ENCODE measurements around the gene MCF2L2.
A peak's percentile ranks its signal among the peaks of the same experiment; 100 is the strongest.

Gene MCF2L2

DNA sequence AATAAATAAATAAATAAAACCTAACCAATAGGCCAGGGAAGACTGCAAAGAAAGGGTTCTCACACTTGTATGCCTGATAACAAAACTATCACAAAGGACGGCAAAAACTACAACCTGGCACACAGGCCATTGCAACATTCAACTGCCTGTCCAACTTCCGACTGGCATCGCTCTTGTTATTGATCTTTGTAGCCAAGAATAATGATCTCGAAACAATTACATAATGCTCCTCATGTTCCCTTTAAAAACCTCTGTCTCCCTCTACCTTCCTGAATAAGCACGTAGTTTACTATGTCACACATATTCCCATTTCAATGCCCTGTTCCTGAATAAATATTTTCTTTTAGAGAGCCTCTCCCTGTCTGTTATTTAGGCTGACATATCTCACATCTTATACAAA is 101.1 kb downstream of the MCF2L2 start:
- no peak for DNase-seq (ENCODE audit: low spot score)

GRCh38 chr3:183324083-183324482 is 104.3 kb downstream of the MCF2L2 start:
- no peak for DNase-seq (ENCODE audit: low spot score)

GRCh38 chr3:183319371-183319770 is 109.0 kb downstream of the MCF2L2 start:
- no peak for DNase-seq (ENCODE audit: low spot score)

- DNase-seq (ENCODE audit: low spot score), result no peak
Observed at GRCh38 chr3:183318877-183319276, 109.5 kb downstream of the MCF2L2 start.

DNA sequence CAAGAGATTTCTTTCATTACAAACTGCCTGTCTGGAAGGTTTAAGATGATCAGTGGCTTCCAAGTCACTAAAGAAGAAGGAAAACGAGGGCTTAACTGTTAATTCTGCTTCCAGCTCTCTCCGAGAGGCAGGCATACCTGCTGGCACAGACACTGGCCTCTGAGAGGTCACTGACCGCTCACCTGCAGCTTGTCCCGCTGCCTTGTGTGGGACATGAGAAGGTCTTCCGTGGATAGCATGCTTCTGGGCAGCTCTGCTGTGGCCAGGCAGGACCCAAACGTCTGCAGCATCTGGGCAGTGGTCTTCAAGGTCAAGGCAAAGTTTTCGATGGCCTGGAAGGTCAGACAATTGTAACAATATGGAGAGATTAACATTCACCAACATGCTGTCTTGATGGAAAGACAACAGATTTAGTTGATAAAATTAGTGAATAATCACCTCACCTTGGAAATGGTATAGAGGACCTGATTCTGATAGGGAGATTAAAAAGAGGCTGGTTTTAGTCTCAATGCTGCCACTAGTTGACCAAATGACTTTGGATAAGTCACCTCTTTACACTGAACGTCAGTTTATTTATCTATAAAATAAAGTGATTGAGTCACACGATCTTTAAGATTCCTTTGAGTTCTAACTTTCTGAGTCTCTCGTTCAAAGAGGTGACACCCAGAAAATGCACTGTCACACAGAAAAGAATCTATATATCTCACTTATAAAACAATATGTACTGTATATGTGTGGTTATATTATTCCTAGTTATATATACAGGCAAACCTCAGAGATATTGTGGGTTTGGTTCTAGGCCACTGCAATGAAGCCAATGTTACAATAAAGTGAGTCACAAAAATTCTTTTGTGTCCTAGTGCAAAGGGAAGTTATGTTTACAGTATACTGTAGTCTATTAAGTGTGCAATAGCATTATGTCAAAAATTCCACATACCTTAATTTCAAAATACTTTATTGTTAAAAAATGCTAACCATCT is 110.2 kb downstream of the MCF2L2 start:
- no peak for DNase-seq (ENCODE audit: low spot score)

GRCh38 chr3:183317271-183317670 is 111.1 kb downstream of the MCF2L2 start:
- no peak for DNase-seq (ENCODE audit: low spot score)

- no peak for DNase-seq (ENCODE audit: low spot score)
Observed at GRCh38 chr3:183315739-183316138, 112.7 kb downstream of the MCF2L2 start.

DNA sequence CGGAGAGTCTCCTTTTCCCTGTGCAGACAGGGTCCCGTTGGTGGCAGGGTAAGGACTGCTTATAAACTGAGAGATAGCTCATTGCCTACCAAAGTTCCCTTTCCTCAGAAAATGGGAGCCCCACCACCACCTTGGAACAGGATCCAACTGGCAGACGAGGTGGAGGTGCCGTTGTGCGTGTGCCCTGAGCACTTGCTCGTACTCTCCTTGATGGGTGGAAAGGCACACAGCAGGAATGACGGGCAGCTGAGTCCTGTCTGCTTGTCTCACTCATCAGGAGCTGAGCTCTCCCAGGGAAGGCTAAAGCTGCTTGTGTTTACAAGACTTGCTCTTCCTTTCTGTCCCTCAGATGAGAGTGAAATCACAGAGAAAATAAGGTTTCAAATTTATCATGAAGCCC is 114.7 kb downstream of the MCF2L2 start:
- no peak for DNase-seq (ENCODE audit: low spot score)

DNA sequence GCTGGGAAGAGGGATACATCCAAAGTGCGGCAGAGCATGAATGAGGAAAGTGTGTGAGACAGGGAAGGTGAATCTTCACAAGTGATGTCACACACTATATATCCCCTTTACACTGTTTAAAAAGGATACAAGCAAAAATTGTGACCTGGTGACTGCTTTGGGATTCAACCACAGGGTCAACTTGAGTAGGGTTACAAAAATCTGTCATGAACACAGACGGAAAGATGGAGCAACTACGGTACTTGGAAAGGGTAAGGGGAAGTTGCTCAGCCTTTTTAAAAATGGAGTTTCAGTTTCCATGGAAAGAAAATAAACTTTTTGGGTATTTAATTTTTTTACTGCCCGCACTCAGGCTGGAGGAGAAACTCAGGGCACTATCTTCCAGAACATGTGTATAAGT is 115.1 kb downstream of the MCF2L2 start:
- no peak for DNase-seq (ENCODE audit: low spot score)

- DNase-seq (ENCODE audit: low spot score), result no peak
Observed at GRCh38 chr3:183312433-183312832, 116.0 kb downstream of the MCF2L2 start.

DNA sequence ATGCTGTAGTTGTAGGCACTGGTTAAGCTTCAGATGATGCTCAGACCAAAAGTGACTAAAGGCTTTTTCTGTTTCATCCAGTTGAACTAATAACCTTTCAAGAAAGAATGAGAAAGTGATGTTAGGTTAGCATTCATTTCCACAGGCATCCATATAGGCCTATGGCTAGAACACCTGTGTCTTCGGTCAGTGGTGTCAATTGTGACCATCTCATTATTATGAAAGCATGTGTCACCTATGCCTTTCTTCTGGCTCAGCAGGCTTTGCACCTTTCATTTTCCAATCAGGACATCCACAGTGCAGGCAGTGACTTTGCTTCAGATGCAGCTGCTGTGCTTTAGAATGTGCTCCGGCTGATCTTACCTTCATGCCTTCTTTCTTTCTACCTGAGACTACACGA is 117.5 kb downstream of the MCF2L2 start:
- DNase-seq (ENCODE audit: low spot score), result no peak

- DNase-seq (ENCODE audit: low spot score), result no peak
Observed at GRCh38 chr3:183309276-183309675, 119.1 kb downstream of the MCF2L2 start.

DNA sequence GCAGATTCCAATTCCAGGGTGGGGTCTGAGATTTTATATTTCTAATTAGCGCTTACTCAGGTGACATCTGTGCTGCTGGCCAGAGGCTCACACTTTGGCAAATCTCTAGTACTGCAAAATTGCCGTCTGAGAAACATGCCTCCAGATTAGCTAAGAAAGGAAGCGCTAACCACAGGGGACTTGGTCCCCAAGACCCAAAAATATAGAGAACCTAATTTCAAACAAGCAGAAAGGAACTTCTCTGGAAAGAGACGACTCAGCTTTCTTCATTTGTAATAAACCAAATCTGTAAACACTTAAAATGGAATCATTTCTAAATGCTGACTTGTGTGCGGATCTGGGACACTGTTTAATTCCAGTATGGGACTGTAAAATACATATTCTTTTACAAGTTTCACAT is 119.7 kb downstream of the MCF2L2 start:
- DNase-seq (ENCODE audit: low spot score), result no peak

GRCh38 chr3:183307749-183308148 is 120.7 kb downstream of the MCF2L2 start:
- DNase-seq (ENCODE audit: low spot score), result no peak

GRCh38 chr3:183306798-183307671 is 121.4 kb downstream of the MCF2L2 start:
- no peak for DNase-seq (ENCODE audit: low spot score)

GRCh38 chr3:183303690-183304089 is 124.7 kb downstream of the MCF2L2 start:
- no peak for DNase-seq (ENCODE audit: low spot score)

DNA sequence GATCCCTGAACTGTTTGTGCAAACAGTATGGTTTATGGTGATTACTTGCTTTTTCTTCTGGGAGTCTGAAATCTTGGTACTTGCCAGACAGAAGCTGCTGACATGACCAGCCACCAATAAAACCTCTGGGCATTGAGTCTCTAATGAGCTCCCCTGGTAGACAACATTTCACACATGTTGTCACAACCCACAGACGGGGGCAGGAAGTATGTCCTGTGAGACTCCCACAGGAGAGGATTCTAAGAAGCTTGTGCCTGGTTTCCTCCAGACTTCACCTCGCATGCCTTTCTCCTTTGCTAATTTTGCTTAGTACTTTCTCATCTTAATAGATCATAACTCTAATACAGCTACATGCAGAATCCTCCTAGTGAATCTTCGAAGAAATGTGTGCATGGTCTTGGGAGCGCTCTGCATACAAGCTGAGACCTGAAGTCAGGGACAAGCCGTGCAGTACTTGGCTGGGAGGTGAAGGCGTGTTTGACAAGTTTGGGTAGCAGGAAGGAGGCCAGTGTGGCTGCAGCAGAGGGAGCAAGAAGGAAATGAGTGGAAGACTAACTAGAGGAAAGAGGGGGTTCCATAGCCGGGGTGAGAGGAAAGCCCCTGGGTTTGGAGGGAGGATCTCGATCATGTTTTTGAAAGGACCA is 126.4 kb downstream of the MCF2L2 start:
- no peak for DNase-seq (ENCODE audit: low spot score)

DNA sequence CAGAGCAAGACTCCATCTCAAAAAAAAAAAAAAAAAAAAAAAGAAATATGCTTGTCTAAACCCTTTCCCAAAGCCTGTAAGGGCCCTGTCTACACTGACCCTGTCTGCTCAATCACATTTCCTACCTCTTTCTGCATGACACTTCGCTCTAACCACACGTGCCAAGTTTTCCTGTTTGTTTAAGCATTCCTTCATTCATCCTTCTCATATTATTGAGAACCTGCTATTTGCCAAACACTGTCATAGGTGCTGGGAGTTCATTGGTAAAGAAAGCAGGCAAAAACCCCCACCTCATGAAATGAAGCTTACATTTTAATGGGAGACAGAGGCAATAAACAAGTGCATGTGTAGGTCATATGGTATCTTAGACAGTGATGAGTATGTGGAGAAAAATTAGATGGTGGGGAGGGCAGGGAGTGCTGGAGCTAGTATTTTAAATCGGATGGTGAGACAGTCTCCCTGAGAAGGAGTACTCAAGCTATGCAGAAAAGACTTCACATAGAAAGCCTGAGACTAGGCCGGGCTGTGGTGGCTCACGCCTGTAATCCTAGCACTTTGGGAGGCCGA is 127.3 kb downstream of the MCF2L2 start:
- DNase-seq (ENCODE audit: low spot score), result no peak

DNA sequence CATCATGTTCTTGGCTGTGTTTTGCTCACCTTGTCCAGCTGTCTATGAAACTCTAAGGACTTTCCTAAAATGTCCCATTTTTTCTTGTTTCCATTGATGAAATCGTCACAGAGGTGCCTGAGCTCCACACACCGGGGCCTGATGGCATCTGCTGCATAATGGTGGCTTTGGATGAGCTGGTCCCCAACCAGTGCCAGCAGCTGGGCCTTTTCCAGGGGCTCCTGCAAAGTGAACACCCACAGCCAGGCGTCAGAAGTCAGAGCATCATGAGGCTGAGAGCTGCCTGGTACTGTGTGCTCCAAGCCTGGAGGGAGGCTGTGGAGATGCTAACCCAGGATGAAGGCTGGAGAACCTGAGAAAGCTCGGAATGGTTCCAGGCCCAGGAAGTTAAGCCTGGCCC is 128.4 kb downstream of the MCF2L2 start:
- DNase-seq (ENCODE audit: low spot score), result no peak

- no peak for DNase-seq (ENCODE audit: low spot score)
Observed at GRCh38 chr3:183298701-183299153, 129.7 kb downstream of the MCF2L2 start.

DNA sequence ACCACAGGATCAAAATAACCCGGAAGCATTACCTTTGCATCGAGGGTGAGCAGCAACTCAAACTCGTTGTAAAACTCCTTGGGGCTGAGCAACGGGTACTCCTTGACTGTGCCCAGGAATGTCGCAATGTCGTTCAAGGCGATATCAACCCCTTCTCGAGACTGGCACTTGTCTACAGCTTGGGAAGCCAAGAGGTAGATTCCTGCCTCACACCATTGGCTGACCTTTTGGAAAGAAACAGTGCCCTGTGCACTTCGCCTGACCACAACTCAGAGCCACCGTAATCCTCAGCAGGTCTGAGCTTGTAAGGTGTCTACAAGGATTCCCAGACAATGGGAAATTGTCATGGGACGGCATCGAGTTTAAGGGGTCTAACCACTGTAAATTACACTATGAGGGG is 131.5 kb downstream of the MCF2L2 start:
- no peak for DNase-seq (ENCODE audit: low spot score)

DNA sequence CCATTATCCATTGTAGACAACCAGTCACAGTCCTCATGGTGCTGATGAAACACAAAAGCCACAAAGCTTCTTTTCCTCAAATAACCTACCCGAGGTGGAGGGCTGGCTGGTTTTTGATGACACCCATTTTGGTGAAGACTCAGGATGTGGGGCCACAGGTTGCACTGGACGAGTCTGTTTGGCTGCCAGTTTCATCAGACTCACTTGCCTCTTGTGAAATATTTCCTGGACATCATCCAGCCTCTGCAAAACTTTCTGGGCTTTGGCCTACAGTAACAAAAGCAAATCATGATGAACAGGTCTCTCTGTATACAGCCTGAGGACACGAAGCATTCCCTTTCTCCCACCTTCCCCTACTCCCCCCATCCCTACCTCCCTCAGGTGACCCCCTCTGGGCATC is 133.2 kb downstream of the MCF2L2 start:
- peak; percentile 36 for DNase-seq (ENCODE audit: low spot score)

Measured in HuH-7.5 (cell line).